Measurements from ENCODE around the gene TMEM101.

The TMEM101 gene

DNA sequence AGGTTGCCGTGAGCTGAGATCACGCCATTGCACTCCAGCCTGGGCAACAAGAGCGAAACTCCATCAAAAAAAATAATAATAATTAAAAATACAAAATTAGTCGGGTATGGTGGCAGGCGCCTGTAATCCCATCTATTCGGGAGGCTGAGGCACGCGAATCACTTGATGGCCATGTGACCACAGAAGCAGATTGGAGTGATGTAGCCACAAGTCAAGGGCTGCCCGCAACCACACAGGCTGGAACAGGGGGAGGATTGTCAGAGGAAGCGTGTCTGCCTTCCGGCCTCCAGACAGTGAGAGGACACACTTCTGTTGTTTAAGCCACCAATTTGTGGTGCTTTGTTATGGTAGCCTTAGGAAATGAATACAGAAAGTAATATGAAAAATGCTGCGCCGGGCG lies 22.1 kb downstream of the TMEM101 start:
- Histone ChIP-seq H3K4me2 (ENCODE audit: low read depth, low read length, poor library complexity, severe bottlenecking) (no peak overlapping the region), H3K4me3 (ENCODE audit: insufficient read depth, low read length, poor library complexity, severe bottlenecking) (no peak overlapping the region), H3K9ac (ENCODE audit: low read length) (no peak overlapping the region), H4K20me1 (ENCODE audit: low read depth, low read length) (no peaks in the 10 kb centered on the region), H3K9me3 (ENCODE audit: insufficient read depth, low read length) (no peaks in the 10 kb centered on the region), H3K79me2 (ENCODE audit: insufficient read depth, low read length) (no peaks in the 10 kb centered on the region), H3K36me3 (ENCODE audit: low read length) (no peaks in the 10 kb centered on the region), H3K27me3 (ENCODE audit: low read length) (no peaks in the 10 kb centered on the region), H3F3A (ENCODE audit: insufficient read depth) (no peaks in the 10 kb centered on the region), H2AFZ (ENCODE audit: low read depth, low read length, severe bottlenecking) (no peak overlapping the region), H3K9me2 (replicated peaks; ENCODE audit: insufficient read depth, low read length) (no peaks in the 10 kb centered on the region), H3K27ac (ENCODE audit: low read depth, low read length) (no peak overlapping the region)
- TF ChIP-seq, protein P1, sequence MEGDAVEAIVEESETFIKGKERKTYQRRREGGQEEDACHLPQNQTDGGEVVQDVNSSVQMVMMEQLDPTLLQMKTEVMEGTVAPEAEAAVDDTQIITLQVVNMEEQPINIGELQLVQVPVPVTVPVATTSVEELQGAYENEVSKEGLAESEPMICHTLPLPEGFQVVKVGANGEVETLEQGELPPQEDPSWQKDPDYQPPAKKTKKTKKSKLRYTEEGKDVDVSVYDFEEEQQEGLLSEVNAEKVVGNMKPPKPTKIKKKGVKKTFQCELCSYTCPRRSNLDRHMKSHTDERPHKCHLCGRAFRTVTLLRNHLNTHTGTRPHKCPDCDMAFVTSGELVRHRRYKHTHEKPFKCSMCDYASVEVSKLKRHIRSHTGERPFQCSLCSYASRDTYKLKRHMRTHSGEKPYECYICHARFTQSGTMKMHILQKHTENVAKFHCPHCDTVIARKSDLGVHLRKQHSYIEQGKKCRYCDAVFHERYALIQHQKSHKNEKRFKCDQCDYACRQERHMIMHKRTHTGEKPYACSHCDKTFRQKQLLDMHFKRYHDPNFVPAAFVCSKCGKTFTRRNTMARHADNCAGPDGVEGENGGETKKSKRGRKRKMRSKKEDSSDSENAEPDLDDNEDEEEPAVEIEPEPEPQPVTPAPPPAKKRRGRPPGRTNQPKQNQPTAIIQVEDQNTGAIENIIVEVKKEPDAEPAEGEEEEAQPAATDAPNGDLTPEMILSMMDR (IDR thresholded peaks at IDR 0.05; ENCODE audit: insufficient read depth, low read length, poor library complexity, severe bottlenecking) = no peak
- TF ChIP-seq EZH2phosphoT487 (conservative IDR thresholded peaks at IDR 0.05; ENCODE audit: low read length) = no peak

DNA sequence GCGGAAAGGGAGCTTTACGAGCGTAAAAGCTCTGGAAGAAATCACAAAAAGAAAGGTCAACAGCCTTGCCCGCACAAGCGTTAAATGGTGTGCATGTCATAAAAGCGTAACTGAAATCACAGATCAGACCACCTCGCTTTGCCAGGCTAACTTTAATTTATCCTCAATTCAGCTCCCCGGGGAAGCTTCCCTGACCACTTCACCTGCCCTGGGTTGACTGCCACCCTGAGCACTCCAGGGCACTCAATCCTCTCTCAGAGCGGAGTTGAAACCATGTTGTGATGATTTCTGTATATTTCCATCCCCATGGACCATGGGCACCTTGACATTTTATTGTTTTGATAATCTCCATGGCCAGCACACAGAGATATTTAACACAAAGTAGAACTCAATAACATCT lies 26.5 kb downstream of the TMEM101 start:
- no peaks in the 10 kb centered on the region for H3K36me3 ChIP-seq (ENCODE audit: low read length)
- no peaks in the 10 kb centered on the region for H3K27me3 ChIP-seq (ENCODE audit: low read length)

DNA sequence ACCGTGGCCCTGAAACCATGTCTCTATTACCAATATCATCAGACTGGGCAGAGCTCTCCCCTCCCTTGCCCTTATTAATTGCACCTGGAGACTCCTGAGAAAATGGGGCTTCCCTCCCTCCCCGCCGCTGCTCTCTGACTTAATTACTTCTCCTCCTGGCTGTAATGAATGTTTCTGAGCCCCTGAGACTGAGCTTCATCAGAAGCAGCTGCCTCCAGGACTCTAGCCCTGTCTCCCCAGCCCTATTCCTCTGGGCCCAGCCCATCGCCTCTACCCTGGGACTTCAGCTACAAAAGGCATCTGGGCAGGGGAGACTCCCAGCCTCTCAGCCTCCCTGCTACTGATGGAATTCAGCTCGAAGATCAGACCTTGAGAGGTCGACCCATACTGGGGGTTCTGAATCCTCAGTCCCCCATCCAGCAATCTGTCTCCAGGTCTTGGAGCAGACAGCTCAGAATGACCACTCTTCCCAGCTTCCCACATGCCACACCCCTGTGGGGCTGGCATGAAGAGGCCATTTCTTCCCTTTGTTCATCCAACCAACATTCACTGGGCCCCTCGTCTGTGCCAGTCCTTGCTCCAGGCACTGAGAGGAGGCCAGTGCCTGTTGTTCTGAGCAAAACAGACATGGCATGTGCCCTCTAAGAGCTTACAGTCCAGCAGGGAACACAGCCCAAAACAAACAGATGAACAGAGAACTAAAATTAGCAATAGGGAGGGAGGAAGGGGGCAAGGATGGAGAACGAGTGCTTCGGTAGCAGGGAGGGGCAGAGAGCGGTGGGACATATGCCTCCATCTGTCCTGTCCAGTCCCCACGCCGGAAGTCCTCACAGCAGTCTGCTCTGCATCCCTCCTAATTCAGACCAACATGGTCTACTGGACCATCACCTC lies 27.4 kb downstream of the TMEM101 start:
- Histone ChIP-seq H3K27ac (ENCODE audit: low read depth, low read length) (no peak overlapping the region), H3K27me3 (ENCODE audit: low read length) (no peaks in the 10 kb centered on the region), H3K9ac (ENCODE audit: low read length) (no peak overlapping the region), H3K36me3 (ENCODE audit: low read length) (no peaks in the 10 kb centered on the region), H3K4me3 (ENCODE audit: insufficient read depth, low read length, poor library complexity, severe bottlenecking) (no peak overlapping the region), H3K9me3 (ENCODE audit: insufficient read depth, low read length) (no peaks in the 10 kb centered on the region), H3K4me2 (ENCODE audit: low read depth, low read length, poor library complexity, severe bottlenecking) (no peak overlapping the region), H3K79me2 (ENCODE audit: insufficient read depth, low read length) (no peaks in the 10 kb centered on the region), H2AFZ (ENCODE audit: low read depth, low read length, severe bottlenecking) (no peak overlapping the region), H3F3A (ENCODE audit: insufficient read depth) (no peaks in the 10 kb centered on the region), H3K9me2 (replicated peaks; ENCODE audit: insufficient read depth, low read length) (no peaks in the 10 kb centered on the region), H4K20me1 (ENCODE audit: low read depth, low read length) (no peaks in the 10 kb centered on the region)
- TF ChIP-seq, protein P1 (IDR thresholded peaks at IDR 0.05; ENCODE audit: insufficient read depth, low read length, poor library complexity, severe bottlenecking) = no peak
- TF ChIP-seq EZH2phosphoT487 (conservative IDR thresholded peaks at IDR 0.05; ENCODE audit: low read length) = no peak

More for the DNA sequence above, 26.5 kb downstream of the TMEM101 start:
- Histone ChIP-seq H3K9ac (ENCODE audit: low read length) (no peak overlapping the region), H3F3A (ENCODE audit: insufficient read depth) (no peaks in the 10 kb centered on the region), H3K27ac (ENCODE audit: low read depth, low read length) (no peak overlapping the region), H2AFZ (ENCODE audit: low read depth, low read length, severe bottlenecking) (no peak overlapping the region), H3K9me3 (ENCODE audit: insufficient read depth, low read length) (no peaks in the 10 kb centered on the region), H3K79me2 (ENCODE audit: insufficient read depth, low read length) (no peaks in the 10 kb centered on the region), H3K9me2 (replicated peaks; ENCODE audit: insufficient read depth, low read length) (no peaks in the 10 kb centered on the region), H3K4me3 (ENCODE audit: insufficient read depth, low read length, poor library complexity, severe bottlenecking) (no peak overlapping the region), H3K4me2 (ENCODE audit: low read depth, low read length, poor library complexity, severe bottlenecking) (no peak overlapping the region), H4K20me1 (ENCODE audit: low read depth, low read length) (no peaks in the 10 kb centered on the region)
- TF ChIP-seq, protein P1 (IDR thresholded peaks at IDR 0.05; ENCODE audit: insufficient read depth, low read length, poor library complexity, severe bottlenecking) = no peak
- no peak for TF ChIP-seq EZH2phosphoT487 (conservative IDR thresholded peaks at IDR 0.05; ENCODE audit: low read length)
